ENCODE data around the gene GAK. TPM values are rescaled to one million over a fixed set of nuclear protein-coding genes. Genes with fewer than 3 reads are reported as not detected.

GAK gene
- polyA plus RNA-seq, 1 donor (not counting 4 experiments of a cell fraction or from before 2014, with no cell fraction given): 18.4 TPM

- dilution Hi-C loops (cut with MboI; ENCODE audit: extremely low pct_ligation_motif_present, low sequenced_read_pairs): no loop called here
- no peak overlapping the region for H3K4me3 ChIP-seq (ENCODE audit: control insufficient read depth in 2 of 3, extremely low read depth in 1 of 3, insufficient read depth in 2 of 3, low read depth in 1 of 3, low read length in 3 of 3)
- no peak for FAIRE-seq
- H3K9me3 ChIP-seq (ENCODE audit: control insufficient read depth, low read depth, low read length): no peaks in the 10 kb centered on the region
- no peak overlapping the region for H2AFZ ChIP-seq (ENCODE audit: control insufficient read depth, low read length)
- H3K9me1 ChIP-seq (ENCODE audit: control insufficient read depth, extremely low read depth, insufficient read depth, low read length): no peaks in the 10 kb centered on the region
- no peaks in the 10 kb centered on the region for H3K4me1 ChIP-seq (ENCODE audit: control insufficient read depth, extremely low read depth, insufficient read depth, low read length)
- H3K4me2 ChIP-seq (ENCODE audit: control insufficient read depth, extremely low read depth, insufficient read depth, low read depth, low read length): no peak overlapping the region
- H3K27ac ChIP-seq (ENCODE audit: control insufficient read depth, insufficient read depth, low read length): no peak overlapping the region
- no peaks in the 10 kb centered on the region for H4K20me1 ChIP-seq (ENCODE audit: control insufficient read depth, extremely low read depth, insufficient read depth, low read length)
- TF ChIP-seq EZH2 (IDR thresholded peaks at IDR 0.05; ENCODE audit: low read length) (no peak), CTCF (optimal IDR thresholded peaks at IDR 0.05 in 1 of 3, IDR thresholded peaks at IDR 0.05 in 1 of 3, conservative IDR thresholded peaks at IDR 0.05 in 1 of 3; ENCODE audit: extremely low read depth in 1 of 3, insufficient read depth in 2 of 3, low read length in 3 of 3) (no peak)
- H3K79me2 ChIP-seq (ENCODE audit: control insufficient read depth, insufficient read depth, low read length): no peaks in the 10 kb centered on the region
- no peaks in the 10 kb centered on the region for H3K27me3 ChIP-seq (ENCODE audit: control insufficient read depth, extremely low read depth, insufficient read depth, low read length)
- no peak for DNase-seq (ENCODE audit: low read depth, low spot score)
- peaks cover 10 to 25% of the 10 kb centered on the region in 2 experiments for H3K36me3 ChIP-seq (ENCODE audit: control insufficient read depth in 2 of 2, extremely low read depth in 1 of 2, insufficient read depth in 2 of 2, low read length in 2 of 2)
- H3K9ac ChIP-seq (ENCODE audit: control insufficient read depth, extremely low read depth, insufficient read depth, low read length): no peak overlapping the region
Measured at GRCh38 chr4:850323-850945, 81.7 kb downstream of the GAK start.

DNA sequence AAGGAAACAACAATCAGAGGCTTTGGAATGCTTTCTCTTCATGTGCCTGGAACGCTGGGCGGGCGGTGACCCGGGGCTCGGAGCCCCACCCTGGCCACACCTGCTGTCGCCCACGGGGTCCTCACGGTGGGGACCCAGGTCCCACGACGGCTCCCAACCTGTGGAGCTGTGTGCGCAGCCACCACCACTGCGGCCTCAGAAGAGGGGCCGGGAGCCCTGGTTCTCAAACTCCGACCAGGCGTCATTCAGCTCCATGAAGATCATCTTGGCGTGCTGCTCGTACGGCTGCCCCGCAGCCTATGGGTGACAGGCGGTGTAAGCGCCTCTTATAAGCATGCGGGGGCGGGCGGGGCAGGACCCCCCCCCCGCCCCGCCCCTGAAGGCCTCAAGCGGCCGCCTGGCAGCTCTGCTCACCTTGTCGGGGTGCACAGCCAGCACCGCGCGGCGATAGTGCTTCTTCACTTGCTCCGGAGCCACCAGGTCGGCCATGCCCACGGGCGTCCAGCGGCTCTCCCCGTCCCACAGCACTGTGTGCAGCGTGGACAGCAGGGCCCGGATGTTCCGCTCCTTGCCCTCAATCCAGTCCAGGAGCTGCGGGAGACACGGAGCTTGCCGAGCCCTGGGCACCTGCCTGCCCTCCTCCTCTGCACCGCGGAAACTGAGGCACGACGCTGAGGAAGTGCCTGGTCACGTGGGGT lies 82.5 kb downstream of the GAK start:
- no peaks in the 10 kb centered on the region for H3K4me1 ChIP-seq (ENCODE audit: control insufficient read depth, extremely low read depth, insufficient read depth, low read length)
- dilution Hi-C loops (cut with MboI; ENCODE audit: extremely low pct_ligation_motif_present, low sequenced_read_pairs): no loop called here
- H3K4me3 ChIP-seq (ENCODE audit: control insufficient read depth in 2 of 3, extremely low read depth in 1 of 3, insufficient read depth in 2 of 3, low read depth in 1 of 3, low read length in 3 of 3): no peak overlapping the region
- peaks cover 10 to 23% of the 10 kb centered on the region in 2 experiments for H3K36me3 ChIP-seq (ENCODE audit: control insufficient read depth in 2 of 2, extremely low read depth in 1 of 2, insufficient read depth in 2 of 2, low read length in 2 of 2)
- DNase-seq (ENCODE audit: low read depth, low spot score) (no peak), FAIRE-seq (no peak)
- no peaks in the 10 kb centered on the region for H3K27me3 ChIP-seq (ENCODE audit: control insufficient read depth, extremely low read depth, insufficient read depth, low read length)
- no peaks in the 10 kb centered on the region for H3K9me3 ChIP-seq (ENCODE audit: control insufficient read depth, low read depth, low read length)
- H3K27ac ChIP-seq (ENCODE audit: control insufficient read depth, insufficient read depth, low read length): no peak overlapping the region
- H3K79me2 ChIP-seq (ENCODE audit: control insufficient read depth, insufficient read depth, low read length): no peaks in the 10 kb centered on the region
- TF ChIP-seq CTCF (optimal IDR thresholded peaks at IDR 0.05 in 1 of 3, IDR thresholded peaks at IDR 0.05 in 1 of 3, conservative IDR thresholded peaks at IDR 0.05 in 1 of 3; ENCODE audit: extremely low read depth in 1 of 3, insufficient read depth in 2 of 3, low read length in 3 of 3) (no peak), EZH2 (IDR thresholded peaks at IDR 0.05; ENCODE audit: low read length) (no peak)
- no peaks in the 10 kb centered on the region for H3K9me1 ChIP-seq (ENCODE audit: control insufficient read depth, extremely low read depth, insufficient read depth, low read length)
- no peak overlapping the region for H2AFZ ChIP-seq (ENCODE audit: control insufficient read depth, low read length)
- H4K20me1 ChIP-seq (ENCODE audit: control insufficient read depth, extremely low read depth, insufficient read depth, low read length): no peaks in the 10 kb centered on the region
- H3K9ac ChIP-seq (ENCODE audit: control insufficient read depth, extremely low read depth, insufficient read depth, low read length): no peak overlapping the region
- H3K4me2 ChIP-seq (ENCODE audit: control insufficient read depth, extremely low read depth, insufficient read depth, low read depth, low read length): no peak overlapping the region

Data from keratinocyte (primary cell).